Fibroblast of mammary gland (primary cell): Measurements from ENCODE around the gene GPR25.

ENCODE experiments used
- DNase-seq: peaks from one replicate; pipeline ENCODE4 v3.0.0-alpha.2; 2010; ENCODE audit warnings: low read depth
- H3K4me3 ChIP-seq: 2 replicates; pipeline ENCODE4 v1.5.1; 2011; ENCODE audit warnings: low read depth, mild to moderate bottlenecking, low read length, moderate library complexity; ENCODE audit not compliant: control insufficient read depth
- TF ChIP-seq, protein P1 (sequence below): conservative IDR thresholded peaks from 2 replicates; pipeline ENCODE4 v1.5.1; 2011; ENCODE audit warnings: low read depth, low read length, inconsistent platforms; ENCODE audit not compliant: control insufficient read depth, insufficient read depth

GPR25 gene

GRCh38 chr1:200888349-200888838 is 15.6 kb downstream of the GPR25 start:
- TF ChIP-seq, protein P1, sequence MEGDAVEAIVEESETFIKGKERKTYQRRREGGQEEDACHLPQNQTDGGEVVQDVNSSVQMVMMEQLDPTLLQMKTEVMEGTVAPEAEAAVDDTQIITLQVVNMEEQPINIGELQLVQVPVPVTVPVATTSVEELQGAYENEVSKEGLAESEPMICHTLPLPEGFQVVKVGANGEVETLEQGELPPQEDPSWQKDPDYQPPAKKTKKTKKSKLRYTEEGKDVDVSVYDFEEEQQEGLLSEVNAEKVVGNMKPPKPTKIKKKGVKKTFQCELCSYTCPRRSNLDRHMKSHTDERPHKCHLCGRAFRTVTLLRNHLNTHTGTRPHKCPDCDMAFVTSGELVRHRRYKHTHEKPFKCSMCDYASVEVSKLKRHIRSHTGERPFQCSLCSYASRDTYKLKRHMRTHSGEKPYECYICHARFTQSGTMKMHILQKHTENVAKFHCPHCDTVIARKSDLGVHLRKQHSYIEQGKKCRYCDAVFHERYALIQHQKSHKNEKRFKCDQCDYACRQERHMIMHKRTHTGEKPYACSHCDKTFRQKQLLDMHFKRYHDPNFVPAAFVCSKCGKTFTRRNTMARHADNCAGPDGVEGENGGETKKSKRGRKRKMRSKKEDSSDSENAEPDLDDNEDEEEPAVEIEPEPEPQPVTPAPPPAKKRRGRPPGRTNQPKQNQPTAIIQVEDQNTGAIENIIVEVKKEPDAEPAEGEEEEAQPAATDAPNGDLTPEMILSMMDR = no peak
- no peak overlapping the region for H3K4me3 ChIP-seq
- no peak for DNase-seq

DNA sequence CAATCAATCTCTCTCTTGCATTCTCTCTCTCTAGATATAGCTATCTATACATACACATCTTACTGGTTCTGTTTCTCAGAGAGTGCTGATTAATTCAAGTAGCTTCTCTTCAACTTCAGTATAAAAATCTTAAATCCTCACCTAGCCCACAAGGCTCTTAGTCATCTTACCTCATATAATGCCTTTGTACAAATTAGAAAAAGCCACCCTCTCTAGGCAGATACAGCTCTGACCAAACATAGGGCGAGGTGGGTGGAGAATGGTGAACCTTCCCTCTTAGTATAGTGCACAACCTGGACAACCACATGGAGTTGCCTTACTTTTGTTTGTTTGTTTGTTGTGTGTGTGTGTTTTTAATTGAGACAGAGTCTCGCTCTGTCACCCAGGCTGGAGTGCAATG is 16.8 kb downstream of the GPR25 start:
- no peak for DNase-seq
- H3K4me3 ChIP-seq = no peak overlapping the region
- TF ChIP-seq, protein P1 = no peak

- no peak overlapping the region for H3K4me3 ChIP-seq
- TF ChIP-seq, protein P1 = no peak
- DNase-seq = no peak
Measured at GRCh38 chr1:200890027-200890426, 17.2 kb downstream of the GPR25 start.

DNA sequence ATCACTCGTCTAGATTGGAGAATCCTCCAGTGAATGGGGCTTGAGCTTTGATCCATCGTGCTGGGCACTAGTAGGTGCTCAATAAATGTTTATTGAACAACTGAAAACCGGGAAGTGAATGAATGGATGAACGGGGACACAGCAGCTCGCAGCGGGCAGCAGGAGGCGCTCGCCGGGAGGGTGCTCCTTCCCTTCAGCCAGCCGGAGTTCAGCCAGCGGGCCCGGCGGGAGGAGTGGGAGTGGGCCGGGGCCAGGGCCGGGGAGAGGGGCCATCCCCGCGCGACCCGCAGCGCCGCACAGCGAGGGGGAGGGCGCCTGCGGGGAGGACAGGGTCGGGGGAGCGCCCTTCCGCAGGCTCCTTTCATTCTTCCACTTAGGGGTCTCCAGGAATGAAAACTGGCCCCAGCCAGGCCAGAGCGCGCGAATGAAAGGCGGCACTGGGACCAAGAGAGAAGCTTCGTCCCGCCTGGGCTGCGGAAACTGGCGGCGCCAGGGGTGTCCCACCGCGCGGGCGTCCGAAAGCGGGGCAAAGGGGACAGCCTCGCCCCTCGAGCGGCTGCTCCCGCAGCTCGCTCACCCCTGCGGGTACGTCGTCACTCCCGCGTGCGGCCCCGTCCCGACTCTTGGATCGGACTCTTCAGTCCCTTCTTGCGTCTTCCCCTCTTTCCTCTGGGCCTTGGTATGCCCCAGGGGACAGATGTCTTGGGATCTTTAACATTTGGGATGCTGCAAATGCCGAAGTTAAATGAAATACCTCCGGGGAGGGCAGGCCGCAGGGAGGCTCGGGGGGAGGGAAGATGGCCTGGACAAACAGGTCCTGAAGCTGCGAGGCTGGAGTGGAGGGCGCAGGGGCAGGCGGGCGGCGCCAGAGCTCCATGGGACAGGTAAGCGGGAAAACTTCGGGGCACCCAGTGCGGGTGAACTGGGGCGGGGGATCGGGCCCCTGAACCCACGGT is 18.3 kb downstream of the GPR25 start:
- peak overlapping the region; percentile 41 for H3K4me3 ChIP-seq
- DNase-seq = peak; percentile 32
- TF ChIP-seq, protein P1 = peak; percentile 44

- TF ChIP-seq, protein P1 = no peak
- no peak overlapping the region for H3K4me3 ChIP-seq
- no peak for DNase-seq
Measured at GRCh38 chr1:200891774-200892157, 19.0 kb downstream of the GPR25 start.

DNA sequence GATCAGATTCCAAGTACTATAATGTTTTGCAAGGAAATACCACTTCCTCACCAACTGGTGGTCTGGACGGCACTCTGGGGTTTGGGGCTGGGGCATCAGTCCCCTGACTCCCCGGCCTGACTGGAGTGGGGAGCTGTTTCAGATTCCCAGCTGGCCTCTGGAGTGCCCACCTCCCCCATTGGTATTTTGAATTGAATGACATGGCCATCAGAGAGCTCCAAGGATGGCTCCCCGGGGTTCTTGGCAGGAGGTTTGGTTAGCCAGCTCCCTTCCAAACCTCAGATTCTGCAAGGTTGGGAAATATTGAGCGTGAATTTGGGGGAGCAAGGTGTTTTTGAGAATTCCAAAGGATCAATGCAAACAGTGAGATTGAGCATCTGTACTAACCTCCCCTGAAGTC is 19.8 kb downstream of the GPR25 start:
- H3K4me3 ChIP-seq = no peak overlapping the region

More for the DNA sequence above, 19.8 kb downstream of the GPR25 start:
- TF ChIP-seq, protein P1 = no peak
- DNase-seq = no peak
